ENCODE measurements around the gene CELSR1. TPM values are rescaled to one million over a fixed set of nuclear protein-coding genes. Genes with fewer than 3 reads are reported as not detected.

CELSR1 gene
- total RNA-seq, 1 experiment from 2014 or later = 22.6 TPM

GRCh38 chr22:46362203-46362933 is 175.1 kb downstream of the CELSR1 start:
- Histone ChIP-seq H3K79me2 (ENCODE audit: insufficient read depth, low read length) (no peaks in the 10 kb centered on the region), H3K56ac (ENCODE audit: insufficient read length, low read depth, low read length) (no peak overlapping the region), H2BK5ac (ENCODE audit: insufficient read length, low read length) (no peak overlapping the region), H3K14ac (ENCODE audit: insufficient read depth, low read length) (no peak overlapping the region), H3K9me3 (ENCODE audit: control insufficient read depth, low read depth, low read length) (no peaks in the 10 kb centered on the region), H2AK5ac (ENCODE audit: insufficient read length, low read length) (no peak overlapping the region), H2BK15ac (ENCODE audit: low read depth, low read length) (no peak overlapping the region), H3K4ac (ENCODE audit: low read depth, low read length) (no peak overlapping the region), H2BK120ac (ENCODE audit: low read depth, low read length, poor library complexity, severe bottlenecking) (no peak overlapping the region), H3K27ac (ENCODE audit: insufficient read length, low read depth, low read length) (no peak overlapping the region), H4K20me1 (ENCODE audit: control insufficient read depth, insufficient read depth, insufficient read length) (no peaks in the 10 kb centered on the region), H3K4me2 (ENCODE audit: insufficient read depth, insufficient read length, low read length) (no peak overlapping the region), H2AFZ (ENCODE audit: low read length) (no peak overlapping the region), H3K18ac (ENCODE audit: insufficient read length, low read depth, low read length) (no peak overlapping the region), H3K4me1 (ENCODE audit: insufficient read depth, low read length) (no peaks in the 10 kb centered on the region; the same call in 1 of the 2 replicates), H3K23me2 (ENCODE audit: insufficient read length, low read depth, low read length, poor library complexity, severe bottlenecking) (no peaks in the 10 kb centered on the region), H3K27me3 (ENCODE audit: insufficient read depth, low read length) (no peaks in the 10 kb centered on the region), H4K8ac (replicated peaks; ENCODE audit: insufficient read length, low read depth, low read length) (no peak overlapping the region), H3K23ac (ENCODE audit: insufficient read length, low read depth, low read length) (no peak overlapping the region), H3K9ac (ENCODE audit: extremely low read depth, insufficient read length, low read length) (no peak overlapping the region), H3T11ph (ENCODE audit: low read length) (no peak overlapping the region), H2BK20ac (ENCODE audit: low read depth, low read length, poor library complexity, severe bottlenecking) (no peak overlapping the region), H4K5ac (ENCODE audit: insufficient read length, low read depth, low read length) (no peak overlapping the region), H3K79me1 (ENCODE audit: insufficient read depth, low read depth, low read length, poor library complexity, severe bottlenecking) (no peaks in the 10 kb centered on the region), H2BK12ac (ENCODE audit: insufficient read length, low read depth, low read length) (no peak overlapping the region), H4K91ac (ENCODE audit: insufficient read length, low read depth, low read length) (no peak overlapping the region)
- no CpG with 5 or more reads among the region's 25 CpGs for WGBS (ENCODE audit: extremely low coverage, insufficient read length, low lambda C conversion rate)
- Mint-ChIP-seq H3K9me3 (peaks cover 2 to 8% of the 10 kb centered on the region in 2 experiments; a peak in 2 of 5 replicates), H3K4me3 (no peak overlapping the region), H3K4me1 (no peaks in the 10 kb centered on the region; a peak in 1 of 4 replicates), H3K36me3 (ENCODE audit: insufficient read depth in 1 of 3, low read depth in 3 of 3) (peaks cover 11 to 44% (median 43%) of the 10 kb centered on the region in 3 experiments; a peak in 6 of 7 replicates), H3K27ac (no peak overlapping the region; a peak in 1 of 7 replicates), H3K27me3 (ENCODE audit: low read depth) (no peaks in the 10 kb centered on the region; the same call in 1 of the 2 replicates)
- DNase-seq = no peak
- no peak for TF ChIP-seq CTCF (conservative IDR thresholded peaks at IDR 0.05)

Data from H9 (cell line).